Activated naive CD4-positive, alpha-beta T cell (primary cell): ENCODE data around the gene COPE.
A peak's percentile ranks its signal among the peaks of the same experiment; 100 is the strongest.
"Not testable (repeated sequence)": the region's sequence is repeated elsewhere in the genome, so short reads cannot be mapped to it uniquely, and the experiment has no call there.

ENCODE experiments used
- DNase-seq, 4 experiments: peaks; one replicate each; lab custom pipeline; 2025; lab: John Stamatoyannopoulos, UW

The COPE gene

DNA sequence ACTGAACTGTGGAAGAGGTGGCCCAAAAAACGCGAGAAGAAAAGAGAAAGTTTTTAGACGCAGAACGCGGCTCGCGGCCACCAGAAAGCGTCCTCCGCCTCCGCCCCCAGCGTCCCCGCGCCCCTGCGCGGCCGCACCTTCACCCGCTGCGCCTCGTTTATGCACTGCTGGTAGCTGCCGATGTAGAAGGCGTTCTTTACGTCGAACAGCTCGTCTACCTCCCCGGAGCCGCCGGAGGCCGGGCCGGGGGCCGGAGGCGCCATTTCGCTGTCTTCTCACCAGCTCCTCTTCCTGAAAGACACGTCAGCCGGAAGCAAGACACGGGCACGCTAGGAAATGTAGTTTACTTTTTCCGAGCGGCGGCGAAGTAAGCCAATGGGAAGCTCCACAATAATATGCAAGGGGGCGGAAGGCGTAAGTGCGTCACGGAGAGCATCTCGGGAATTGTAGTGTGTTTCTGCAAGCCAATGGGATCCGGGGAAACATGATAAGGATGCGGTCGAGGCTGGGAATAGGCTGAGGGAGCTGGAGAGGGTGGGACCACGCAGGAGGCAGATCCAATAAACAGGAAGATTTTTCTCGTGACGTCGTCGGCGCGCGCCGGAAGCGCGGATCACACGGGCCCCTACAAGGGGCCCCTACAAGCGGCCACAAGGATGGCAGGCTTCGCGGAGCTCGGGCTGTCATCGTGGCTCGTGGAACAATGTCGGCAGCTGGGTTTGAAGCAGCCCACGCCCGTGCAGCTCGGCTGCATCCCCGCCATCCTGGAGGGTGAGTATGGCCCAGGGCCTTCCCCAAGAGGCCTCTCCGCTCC lies at the start of gene COPE, which contains the start of gene DDX49:
Gene COPE, minus strand, starts transcription at position 302 of the 814 bp plus-strand sequence. Its CDS starts 39 bp downstream, at position 263.
Gene DDX49, plus strand, starts transcription at position 630 of the 814 bp plus-strand sequence. Its CDS starts 27 bp downstream, at position 657.
- DNase-seq: peak; percentile 88 to 95 (median 94)

DNA sequence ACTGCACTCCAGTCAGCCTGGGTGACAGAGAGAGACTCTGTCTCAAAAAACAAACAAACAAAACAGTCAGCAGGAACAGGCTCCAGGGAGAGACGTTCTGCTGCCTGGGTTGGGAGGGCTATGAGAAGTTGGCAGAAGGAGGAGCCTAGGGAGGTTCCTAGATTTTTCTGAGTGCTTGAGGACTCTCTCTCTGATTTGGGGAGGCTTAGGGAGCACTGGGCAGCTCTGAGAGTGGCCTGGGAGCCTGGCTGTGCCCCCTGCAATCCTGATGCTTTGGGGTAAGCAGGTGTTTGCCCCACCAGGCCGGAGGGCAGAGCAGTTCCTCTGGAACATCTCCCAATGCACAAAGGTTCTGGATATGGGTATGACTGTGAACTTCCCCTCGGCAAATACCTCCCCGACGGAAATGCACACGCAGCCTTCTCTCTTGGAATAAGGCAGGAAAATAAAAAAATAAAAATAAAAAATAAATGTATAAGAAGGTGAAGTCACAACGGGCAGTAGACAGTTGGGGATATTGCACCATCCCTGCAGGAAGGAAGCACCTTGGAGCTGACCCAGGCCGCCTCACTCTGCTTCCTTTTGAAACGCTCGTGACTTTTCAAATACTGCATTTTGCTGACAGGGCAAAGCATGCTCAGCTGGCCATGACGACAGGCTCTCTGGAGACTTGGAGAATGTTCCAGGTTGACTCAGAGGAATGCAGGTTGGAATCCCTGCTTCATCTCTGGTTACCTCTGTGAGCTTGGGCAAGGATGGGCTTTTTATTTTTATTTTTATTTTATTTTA lies 48.4 kb upstream of the COPE start:
- DNase-seq: no peak

DNA sequence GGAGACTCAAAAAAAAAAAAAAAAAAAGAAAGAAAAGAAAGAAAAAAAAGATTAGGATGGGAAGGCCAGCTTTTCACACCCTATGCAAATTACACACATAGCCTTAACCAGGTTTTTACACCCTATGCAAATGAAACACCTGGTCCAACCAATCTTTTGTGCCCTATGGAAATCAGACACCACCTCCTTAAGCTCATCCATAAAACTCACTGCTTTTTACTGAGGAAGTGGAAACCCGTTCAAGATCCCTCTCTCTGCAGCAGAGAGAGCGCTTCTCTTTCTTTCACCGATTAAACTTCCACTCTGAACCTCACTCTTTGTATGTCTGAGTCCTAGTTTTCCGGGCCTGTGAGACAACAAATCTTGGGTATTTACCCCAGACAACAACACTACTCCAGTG lies 47.1 kb upstream of the COPE start:
- DNase-seq: no peak

DNA sequence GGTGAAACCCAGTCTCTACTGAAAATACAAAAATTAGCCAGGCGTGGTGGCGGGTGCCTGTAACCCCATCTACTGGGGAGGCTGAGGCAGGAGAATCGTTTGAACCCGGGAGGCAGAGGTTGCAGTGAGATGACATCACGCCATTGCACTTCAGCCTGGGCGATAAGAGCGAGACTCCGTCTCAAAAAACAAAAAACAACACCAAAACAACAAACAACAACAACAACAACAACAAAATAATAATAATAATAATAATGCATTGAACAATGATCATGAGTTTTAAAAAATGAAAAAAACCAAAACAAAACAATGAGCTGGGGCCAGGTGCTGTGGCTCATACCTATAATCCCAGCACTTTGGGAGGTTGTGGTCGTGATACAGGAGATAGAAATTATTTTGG lies 44.9 kb upstream of the COPE start:
- no peak for DNase-seq

DNA sequence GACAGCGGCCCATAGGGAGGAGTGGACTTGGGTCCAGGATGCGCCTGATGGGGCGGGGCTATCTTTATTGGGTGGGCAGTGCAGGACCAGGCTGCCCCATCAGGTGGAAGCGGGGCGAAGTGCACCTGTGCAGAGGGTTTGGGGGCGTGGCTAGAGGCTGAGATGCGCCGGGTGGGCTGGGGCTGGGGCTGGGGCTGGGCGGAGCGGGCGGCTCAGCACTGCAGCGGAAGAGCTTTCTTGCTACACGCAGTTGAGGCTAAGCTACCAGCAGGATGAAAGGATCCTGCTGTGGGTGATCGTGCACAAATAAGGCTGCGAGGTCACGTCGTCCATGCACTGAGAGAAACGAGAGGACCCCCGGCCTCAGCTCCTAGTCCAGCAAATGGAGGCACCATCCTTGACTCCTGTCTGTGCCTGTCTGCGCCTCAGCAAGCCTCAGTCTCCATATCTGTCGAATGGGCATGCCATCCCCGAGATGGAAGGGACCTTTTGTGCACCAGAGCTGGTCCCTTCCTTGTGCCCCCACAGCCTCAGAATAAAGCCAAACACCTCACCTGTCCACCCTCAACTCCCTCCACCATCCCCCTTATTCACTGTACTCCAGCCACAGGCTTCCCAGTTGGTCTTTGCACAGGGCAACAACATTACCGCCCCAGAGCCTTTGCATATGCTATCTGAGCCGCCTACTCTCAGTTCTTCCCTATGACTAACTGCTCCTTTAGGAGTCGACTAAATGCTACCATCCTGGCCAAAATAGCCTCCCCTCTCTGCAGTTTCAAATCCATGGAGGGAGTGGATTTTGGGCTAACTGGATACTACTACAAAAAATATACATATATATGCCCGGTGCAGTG lies 42.8 kb upstream of the COPE start:
- DNase-seq: no peak

DNA sequence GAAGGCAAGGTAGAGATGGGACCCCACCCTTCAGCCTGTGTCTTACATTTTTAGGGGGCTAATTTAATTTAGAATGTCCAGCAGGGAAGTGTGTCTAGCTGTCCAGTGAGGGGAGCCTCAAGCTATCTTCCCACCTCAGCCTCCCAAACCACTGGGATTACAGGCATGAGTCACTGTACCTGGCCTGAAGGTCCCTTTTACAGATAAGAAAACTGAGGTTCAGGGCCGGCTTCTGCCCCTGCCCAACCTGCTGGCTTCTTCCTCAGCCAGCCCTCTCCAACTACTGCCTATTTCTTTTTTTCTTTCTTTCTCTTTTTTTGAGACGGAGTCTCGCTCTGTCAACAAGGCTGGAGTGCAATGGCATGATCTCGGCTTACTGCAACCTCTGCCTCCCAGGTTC lies 41.2 kb upstream of the COPE start:
- DNase-seq: no peak

DNA sequence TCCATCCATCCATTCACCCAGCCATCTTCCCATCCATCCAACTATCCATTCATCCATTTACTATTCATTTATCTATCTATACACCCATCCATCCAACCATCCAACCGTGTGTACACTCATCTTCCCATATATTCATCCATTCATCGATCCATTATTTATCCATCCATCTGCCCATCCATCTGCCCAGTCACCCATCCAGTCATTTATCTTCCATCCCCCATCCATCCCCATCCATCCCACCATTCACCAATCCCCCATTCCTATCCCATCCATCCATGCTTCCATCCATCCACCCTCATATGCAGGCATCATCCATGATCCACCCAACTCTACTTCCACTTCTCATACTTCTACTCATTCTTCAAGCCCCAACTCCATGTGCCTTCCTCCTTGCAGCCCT lies 35.9 kb upstream of the COPE start:
- DNase-seq: no peak

DNA sequence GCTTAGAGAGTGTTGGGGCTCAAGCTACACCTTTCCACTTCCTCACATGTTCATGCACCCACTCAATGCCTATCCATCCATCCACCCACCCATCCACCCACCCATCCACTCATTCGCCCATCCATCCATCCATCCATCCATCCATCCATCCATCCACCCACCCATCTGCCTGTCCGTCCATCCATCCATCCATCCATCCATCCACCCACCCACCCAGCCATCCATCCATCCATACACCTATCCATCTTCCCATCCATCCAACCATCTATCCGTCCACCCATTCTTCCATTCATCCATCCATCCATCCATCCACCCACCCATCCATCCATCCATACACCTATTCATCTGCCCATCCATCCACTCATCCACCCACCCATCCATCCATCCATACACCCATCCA lies 34.9 kb upstream of the COPE start:
- DNase-seq: no peak

DNA sequence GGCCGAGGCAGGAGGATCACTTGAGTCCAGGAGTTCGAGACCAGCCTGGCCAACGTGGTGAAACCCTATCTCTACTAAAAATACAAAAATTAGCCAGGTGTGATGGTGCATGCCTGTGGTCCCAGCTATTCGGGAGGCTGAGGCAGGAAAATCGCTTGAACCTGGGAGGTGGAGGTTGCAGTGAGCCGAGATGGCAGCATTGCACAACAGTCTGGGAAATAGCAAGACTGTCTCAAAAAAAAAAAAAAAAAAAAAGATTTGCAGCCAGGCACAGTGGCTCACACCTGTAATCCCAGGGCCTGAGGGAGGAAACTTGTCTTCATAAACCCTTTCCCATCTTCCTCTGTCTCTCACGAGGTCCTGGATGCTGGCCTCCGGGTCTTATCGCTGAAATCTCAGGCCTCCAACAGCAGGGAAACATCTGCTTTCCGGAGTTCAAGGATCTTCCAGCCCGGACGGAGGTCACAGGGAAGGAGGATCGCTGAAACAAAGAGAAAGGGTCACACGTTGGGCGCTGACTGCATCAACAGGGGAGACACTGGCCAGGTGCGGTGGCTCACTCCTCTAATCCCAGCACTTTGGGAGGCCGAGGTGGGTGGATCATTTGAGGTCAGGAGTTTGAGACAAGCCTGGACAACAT lies 33.3 kb upstream of the COPE start:
- not testable (repeated sequence) for DNase-seq

DNA sequence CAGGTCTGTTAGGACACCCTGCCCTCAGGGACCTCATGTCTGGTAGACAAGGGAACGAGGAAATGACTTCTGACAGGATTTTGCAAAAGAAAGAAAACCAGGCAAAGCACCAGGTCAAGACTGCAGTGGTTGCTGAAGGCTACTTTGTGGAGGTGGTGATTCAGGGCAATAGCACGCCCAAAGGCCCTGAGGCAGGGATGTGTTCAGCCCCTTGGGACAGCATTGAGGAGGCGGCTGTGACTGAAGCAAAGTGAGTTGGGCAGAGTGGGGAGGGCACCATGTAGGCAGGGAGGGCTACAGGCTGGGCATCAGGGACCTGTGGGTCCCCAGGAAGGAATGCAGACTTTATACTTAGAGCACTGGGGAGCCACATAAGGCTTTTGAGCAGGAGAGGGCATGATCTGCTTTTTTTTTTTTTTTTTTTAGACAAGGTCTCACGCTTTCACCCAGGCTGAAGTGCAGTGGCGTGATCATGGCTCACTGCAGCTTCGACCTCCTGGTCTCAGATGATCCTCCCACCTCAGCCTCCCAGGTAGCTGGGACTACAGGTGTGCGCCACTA lies 32.6 kb upstream of the COPE start:
- DNase-seq: no peak

DNA sequence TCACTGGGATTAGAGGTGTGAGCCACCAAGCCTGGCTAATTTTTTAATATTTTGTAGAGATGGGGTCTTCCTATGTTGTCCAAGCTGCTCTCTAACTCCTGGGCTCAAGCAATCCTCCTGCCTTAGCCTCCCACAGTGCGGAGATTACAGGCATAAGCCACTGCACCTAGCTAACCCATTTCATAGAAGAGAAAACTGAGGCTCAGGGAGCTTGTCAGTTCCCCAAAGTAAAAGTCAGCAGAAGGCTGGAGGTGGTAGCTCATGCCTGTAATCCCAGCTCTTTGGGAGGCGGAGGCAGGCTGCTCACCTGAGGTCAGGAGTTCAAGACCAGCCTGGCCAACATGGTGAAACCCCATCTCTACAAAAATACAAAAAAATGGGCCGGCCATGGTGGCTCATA lies 30.7 kb upstream of the COPE start:
- DNase-seq: no peak

DNA sequence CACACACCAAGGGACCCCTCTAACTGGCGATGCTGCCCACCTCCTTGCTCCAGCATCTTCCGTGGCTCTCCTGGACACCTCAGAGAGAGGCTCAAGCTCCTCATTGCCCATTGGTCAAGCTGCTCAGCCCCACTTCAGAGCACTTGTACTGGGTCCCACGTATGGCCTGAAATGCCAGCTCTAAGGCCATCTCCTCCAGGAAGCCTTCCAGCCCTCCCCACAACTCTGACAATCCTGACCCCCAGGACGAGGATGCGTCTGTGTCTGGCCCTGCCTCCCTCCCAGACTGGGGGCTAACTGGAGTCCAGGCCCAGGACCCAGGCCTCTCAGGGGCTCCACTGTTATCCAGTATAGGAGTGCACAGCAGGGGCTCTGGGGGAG lies 29.8 kb upstream of the COPE start:
- no peak for DNase-seq

DNA sequence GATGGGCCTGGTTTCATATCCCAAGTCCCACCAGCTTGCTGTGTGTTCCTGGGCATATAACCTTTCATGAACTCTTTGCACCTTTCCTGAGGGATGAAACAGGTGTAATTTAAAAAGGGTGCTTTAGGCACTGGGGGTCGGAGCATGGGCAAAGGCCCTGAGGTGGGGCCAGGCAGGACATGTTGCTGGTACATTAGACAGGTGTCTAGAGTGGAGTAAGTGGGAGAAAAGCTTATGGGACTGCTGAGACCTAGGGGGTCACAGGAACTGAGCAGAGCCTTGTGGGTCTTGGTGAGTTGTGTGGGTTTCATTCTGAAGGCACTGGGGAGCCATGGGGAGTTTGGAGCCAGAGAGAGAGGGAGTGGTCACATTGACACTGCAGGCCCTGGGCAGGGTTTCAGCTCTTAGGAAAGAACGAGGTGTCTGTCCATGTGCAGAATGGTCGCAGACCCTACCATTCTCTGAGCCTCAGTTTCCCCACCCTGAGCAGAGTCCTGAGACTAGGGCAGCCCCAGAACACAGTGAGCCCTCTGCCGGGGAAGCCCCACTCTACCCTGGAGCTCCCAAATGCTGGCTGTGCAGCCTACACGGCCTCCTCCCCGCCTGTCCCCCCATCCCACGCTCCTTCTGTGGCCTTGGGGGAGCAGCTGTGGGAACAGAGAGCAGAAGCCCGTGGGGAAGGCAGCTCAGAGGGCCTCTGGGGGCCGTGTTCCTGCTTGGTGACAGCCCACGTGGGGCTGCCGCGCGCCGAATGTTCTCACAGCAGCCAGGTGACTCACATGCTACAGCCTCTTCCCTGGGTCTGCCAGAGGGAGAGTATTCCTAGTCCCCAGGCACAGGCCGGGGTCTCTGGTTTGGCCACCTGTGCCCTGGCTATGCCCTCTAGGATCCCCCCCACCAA lies 29.1 kb upstream of the COPE start:
- no peak for DNase-seq

DNA sequence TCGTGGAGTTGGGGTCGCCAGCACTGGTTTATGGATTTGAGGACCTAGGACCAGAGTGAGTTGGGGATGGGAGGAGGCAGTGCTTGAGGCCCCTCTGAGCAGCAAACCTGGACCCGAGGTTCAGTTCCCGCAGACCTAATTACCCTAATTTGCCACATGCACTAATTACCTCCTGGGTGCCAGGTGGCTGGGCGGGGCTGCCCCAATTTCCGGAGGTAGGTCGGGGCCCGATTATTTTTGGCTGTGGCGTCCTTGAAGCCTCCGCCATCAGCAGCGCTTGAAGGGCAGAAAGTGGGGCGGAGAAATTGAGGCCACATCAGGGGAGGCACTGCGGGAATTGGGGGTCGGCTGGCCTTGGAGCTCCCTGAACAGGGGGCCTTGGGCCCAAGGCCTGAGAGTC lies 27.7 kb upstream of the COPE start:
- DNase-seq: no peak

DNA sequence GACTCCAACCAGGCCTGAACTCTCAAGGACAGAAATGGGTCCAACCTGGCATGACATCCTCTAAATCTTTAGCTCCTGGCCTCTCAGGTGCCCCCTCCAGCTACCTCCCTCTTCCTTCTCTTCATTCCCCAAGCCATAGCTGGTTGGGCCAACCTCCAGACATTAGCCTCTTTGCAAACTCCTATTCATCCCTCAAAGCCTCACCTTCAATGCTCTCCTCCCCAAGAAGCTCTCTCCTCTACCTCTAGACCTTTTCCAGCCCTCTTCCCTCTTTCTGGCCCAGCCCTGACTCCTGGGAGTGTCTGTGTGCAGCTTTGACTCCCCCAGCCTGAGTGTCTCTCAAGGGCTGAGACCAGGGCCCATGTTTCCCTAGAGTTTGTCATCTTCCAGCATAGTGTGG lies 27.1 kb upstream of the COPE start:
- DNase-seq: no peak

DNA sequence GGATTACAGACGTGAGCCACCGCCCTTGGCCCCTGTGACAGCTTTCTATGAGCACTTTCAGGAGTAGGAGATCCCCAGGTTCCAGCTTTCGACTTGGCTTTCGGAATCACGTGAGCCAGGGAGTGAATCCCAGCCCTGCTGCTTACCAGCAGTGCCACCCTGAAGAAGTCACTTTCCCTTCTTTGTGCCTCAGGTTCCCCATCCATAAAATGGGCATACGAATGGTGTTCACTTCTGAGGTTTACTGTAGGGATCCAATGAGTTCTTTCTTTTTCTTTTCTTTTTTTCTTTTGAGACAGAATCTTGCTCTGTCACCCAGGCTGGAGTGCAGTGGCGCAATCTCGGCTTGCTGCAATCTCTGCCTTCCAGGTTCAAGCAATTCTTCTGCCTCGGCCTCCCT lies 26.1 kb upstream of the COPE start:
- DNase-seq: no peak

DNA sequence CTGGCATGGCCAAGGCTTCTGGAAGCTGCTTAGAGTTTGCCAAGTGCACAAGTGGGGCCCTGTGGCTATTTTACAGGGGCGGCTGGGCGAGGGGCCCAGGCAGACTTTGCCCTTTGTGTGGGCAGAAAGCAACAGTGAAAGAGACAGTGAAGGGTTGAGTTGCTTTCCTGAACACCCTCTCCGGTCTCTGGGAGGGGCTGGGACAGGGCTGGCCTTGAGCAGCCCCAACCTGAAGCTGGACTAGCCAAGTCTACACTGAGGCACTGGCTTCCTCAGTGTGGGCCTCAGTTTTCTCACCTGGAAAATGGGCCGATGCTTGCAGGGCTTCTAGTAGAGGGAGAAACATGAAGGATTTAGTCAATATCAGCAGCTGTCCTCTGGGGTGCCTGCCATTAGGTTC lies 24.3 kb upstream of the COPE start:
- no peak for DNase-seq

DNA sequence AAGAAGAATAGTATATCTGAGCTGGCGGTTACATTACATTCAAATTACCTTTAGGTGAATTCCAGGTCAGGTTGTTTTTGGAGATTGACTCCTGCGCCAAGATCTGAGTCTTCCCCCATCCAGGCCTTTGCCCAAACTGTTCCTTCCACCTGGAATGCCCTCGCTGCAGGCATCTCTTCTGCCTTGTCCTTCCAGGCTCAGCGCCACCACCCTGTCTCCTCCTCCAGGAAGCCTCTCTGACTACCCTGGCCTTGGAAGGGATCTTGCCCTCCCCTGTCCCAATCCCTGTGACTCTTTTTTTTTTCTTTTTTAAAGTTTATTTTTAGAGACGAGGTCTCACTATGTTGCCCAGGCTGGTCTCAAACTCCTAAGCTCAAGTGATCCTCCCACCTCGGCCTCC lies 23.5 kb upstream of the COPE start:
- DNase-seq: no peak

DNA sequence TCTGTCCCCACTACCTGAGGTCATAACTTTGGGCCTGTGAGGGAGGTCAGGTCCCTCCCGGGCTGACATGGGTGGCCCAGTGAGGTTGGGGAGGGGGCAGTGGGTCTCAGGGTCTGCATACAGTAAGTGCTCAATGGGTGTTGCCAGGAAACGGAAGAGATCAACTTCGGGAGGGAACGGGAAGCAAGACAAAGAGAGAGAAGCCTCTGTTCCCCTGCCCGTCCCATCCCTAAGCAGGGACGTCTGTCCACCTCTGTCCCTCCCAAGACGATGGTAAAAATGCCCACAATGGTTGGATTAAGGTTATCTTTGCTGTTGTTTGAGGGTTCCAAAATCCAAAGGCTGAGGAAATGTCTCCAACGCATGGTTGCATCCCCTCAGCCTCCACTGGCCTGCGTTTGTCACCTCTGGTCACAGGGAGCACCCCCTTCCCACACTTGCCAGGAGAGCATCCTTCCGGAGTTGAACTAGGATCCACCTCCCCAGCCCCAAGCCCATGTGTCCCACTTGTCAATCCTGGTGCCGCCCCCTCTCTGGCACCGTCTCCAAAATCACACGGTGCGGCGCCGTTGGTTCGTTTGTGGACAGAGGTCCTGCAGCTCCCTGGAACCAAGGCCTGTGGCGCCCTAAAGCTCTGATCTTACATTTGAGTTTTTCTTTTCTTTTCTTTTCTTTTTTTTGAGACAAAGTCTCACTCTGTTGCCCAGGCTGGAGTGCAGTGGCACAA lies 22.6 kb upstream of the COPE start:
- DNase-seq: no peak
